Smooth muscle cell (in vitro differentiated cells): ENCODE results near the gene GRIA4. TPM values are rescaled to one million over a fixed set of nuclear protein-coding genes. Genes with fewer than 3 reads are reported as not detected.

Experiments
- DNase-seq: peaks from one replicate; lab custom pipeline; 2025; ENCODE audit not compliant: unreplicated experiment; lab: John Stamatoyannopoulos, UW
- H2AFZ ChIP-seq: fragments of 200-600 bp; sonication (generic); 2 replicates; pipeline ENCODE4 v1.6.0; 2016; ENCODE audit warnings: antibody characterized with exemption, low read depth, mild to moderate bottlenecking
- H3F3A ChIP-seq: fragments of 200-600 bp; sonication (generic); 2 replicates; pipeline ENCODE4 v1.6.0; 2017; ENCODE audit warnings: antibody characterized with exemption, low read depth
- H3K27ac ChIP-seq: fragments of 200-600 bp; sonication (generic); 2 replicates; pipeline ENCODE4 v1.5.1; 2016; ENCODE audit warnings: low read depth, mild to moderate bottlenecking
- H3K27me3 ChIP-seq: fragments of 200-600 bp; sonication (generic); 2 replicates; pipeline ENCODE4 v1.6.1; 2016; ENCODE audit warnings: low read depth, mild to moderate bottlenecking
- H3K36me3 ChIP-seq: fragments of 200-600 bp; sonication (generic); 2 replicates; pipeline ENCODE4 v1.5.1; 2016; ENCODE audit warnings: low read depth
- H3K4me1 ChIP-seq: fragments of 200-600 bp; sonication (generic); 2 replicates; pipeline ENCODE4 v1.5.1; 2016; ENCODE audit warnings: low read depth
- H3K4me2 ChIP-seq: fragments of 200-600 bp; sonication (generic); 2 replicates; pipeline ENCODE4 v1.6.0; 2016; ENCODE audit warnings: mild to moderate bottlenecking
- H3K4me3 ChIP-seq: fragments of 200-600 bp; sonication (generic); 2 replicates; pipeline ENCODE4 v1.5.1; 2016; ENCODE audit warnings: mild to moderate bottlenecking
- H3K79me2 ChIP-seq: fragments of 200-600 bp; sonication (generic); 2 replicates; pipeline ENCODE4 v1.6.0; 2016; ENCODE audit warnings: low read depth, mild to moderate bottlenecking
- H3K9ac ChIP-seq: fragments of 200-600 bp; sonication (generic); 2 replicates; pipeline ENCODE4 v1.6.0; 2016; ENCODE audit warnings: low read depth
- H3K9me3 ChIP-seq: fragments of 200-600 bp; sonication (generic); replicated peaks from 2 replicates; pipeline ENCODE4 v1.5.1; 2016; ENCODE audit warnings: low read depth
- H4K20me1 ChIP-seq: fragments of 200-600 bp; sonication (generic); 2 replicates; pipeline ENCODE4 v1.6.0; 2016; ENCODE audit warnings: low read depth
- WGBS: methylation state at CpG from one replicate; pipeline ENCODE4 v1.1.7; 2016; ENCODE audit warnings: low lambda C conversion rate; 5-methylcytosine and 5-hydroxymethylcytosine counted together
- polyA plus RNA-seq: library from polyadenylated mRNA; unstranded; fragments of >200 nt; fragmentation: Nextera tagmentation; extraction: Ambion mirVana; gene quantifications from 2 replicates; pipeline ENCODE4 v1.2.1, GENCODE V29; 2016
- total RNA-seq: library from RNA; depleted of rRNA; stranded (reverse); fragments of >200 nt; gene quantifications from 2 replicates; pipeline ENCODE4 v1.2.3, GENCODE V29; 2014
- TF ChIP-seq, protein P1 (sequence below): fragments of 200-600 bp; sonication (generic); IDR thresholded peaks from 2 replicates; pipeline ENCODE4 v1.5.1; 2017; ENCODE audit warnings: borderline replicate concordance, mild to moderate bottlenecking, antibody characterized with exemption; ENCODE audit not compliant: insufficient read depth, poor library complexity, severe bottlenecking

The GRIA4 gene
- total and polyA plus RNA-seq, 2 experiments from 2014 or later: 3.1 TPM; not detected in 1

DNA sequence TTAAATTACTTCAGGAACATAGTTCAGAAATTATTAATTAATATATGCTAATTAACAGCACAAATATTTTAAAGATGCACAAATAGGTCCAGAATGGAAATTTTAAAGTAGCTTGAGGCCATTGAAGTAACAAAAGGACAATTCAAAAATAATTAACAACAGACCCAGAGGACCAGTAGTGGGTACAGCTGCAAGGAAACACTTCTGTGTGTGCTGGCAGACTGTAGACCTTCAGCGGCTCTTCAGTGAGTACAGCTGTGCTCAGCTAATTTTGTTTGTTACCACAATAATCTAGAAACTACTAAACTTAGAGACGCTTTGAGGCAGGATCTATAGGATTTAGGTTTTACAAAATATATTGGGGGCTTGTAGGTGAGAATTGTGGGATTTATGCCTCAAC lies 103.8 kb downstream of the GRIA4 start:
- no peak overlapping the region for H3K9ac ChIP-seq
- no peak for DNase-seq
- H3F3A ChIP-seq: no peaks in the 10 kb centered on the region
- H3K27ac ChIP-seq: no peak overlapping the region
- 85% methylated on average over 2 of the region's 2 CpGs for WGBS
- TF ChIP-seq, protein P1, sequence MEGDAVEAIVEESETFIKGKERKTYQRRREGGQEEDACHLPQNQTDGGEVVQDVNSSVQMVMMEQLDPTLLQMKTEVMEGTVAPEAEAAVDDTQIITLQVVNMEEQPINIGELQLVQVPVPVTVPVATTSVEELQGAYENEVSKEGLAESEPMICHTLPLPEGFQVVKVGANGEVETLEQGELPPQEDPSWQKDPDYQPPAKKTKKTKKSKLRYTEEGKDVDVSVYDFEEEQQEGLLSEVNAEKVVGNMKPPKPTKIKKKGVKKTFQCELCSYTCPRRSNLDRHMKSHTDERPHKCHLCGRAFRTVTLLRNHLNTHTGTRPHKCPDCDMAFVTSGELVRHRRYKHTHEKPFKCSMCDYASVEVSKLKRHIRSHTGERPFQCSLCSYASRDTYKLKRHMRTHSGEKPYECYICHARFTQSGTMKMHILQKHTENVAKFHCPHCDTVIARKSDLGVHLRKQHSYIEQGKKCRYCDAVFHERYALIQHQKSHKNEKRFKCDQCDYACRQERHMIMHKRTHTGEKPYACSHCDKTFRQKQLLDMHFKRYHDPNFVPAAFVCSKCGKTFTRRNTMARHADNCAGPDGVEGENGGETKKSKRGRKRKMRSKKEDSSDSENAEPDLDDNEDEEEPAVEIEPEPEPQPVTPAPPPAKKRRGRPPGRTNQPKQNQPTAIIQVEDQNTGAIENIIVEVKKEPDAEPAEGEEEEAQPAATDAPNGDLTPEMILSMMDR: no peak
- no peak overlapping the region for H2AFZ ChIP-seq
- H3K36me3 ChIP-seq: no peaks in the 10 kb centered on the region
- no peak overlapping the region for H3K4me2 ChIP-seq
- no peak overlapping the region for H3K4me3 ChIP-seq
- no peaks in the 10 kb centered on the region for H3K79me2 ChIP-seq
- H3K27me3 ChIP-seq: no peaks in the 10 kb centered on the region
- no peaks in the 10 kb centered on the region for H3K9me3 ChIP-seq
- H3K4me1 ChIP-seq: no peaks in the 10 kb centered on the region
- no peaks in the 10 kb centered on the region for H4K20me1 ChIP-seq

DNA sequence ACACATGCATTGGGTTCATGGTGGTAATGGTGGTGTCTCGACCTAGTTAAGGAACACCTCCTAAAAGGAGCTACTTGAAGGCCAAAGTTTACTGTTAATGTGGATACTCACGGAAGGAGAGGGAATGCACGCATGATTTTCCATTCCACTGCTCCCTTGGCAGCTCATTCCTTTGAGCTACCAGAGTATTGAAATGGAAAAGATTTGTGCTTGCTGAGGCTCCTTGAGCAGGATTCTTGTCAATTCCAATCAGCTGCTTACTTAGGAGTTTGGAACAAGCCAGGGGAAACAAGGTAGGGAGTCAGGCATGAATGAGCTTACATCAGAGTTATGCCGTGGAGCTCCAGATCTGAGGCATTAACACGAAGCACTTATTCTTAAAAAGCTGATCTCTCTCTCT lies 108.8 kb downstream of the GRIA4 start:
- no peak for DNase-seq
- H3K4me3 ChIP-seq: no peak overlapping the region
- 75% methylated on average over 5 of the region's 5 CpGs for WGBS
- H3K27me3 ChIP-seq: no peaks in the 10 kb centered on the region
- no peaks in the 10 kb centered on the region for H3F3A ChIP-seq
- no peaks in the 10 kb centered on the region for H3K9me3 ChIP-seq
- H3K4me1 ChIP-seq: no peaks in the 10 kb centered on the region
- H3K9ac ChIP-seq: no peak overlapping the region
- H3K27ac ChIP-seq: no peak overlapping the region
- H4K20me1 ChIP-seq: no peaks in the 10 kb centered on the region
- H3K79me2 ChIP-seq: no peaks in the 10 kb centered on the region
- no peak overlapping the region for H3K4me2 ChIP-seq
- TF ChIP-seq, protein P1: no peak
- no peak overlapping the region for H2AFZ ChIP-seq
- H3K36me3 ChIP-seq: no peaks in the 10 kb centered on the region

DNA sequence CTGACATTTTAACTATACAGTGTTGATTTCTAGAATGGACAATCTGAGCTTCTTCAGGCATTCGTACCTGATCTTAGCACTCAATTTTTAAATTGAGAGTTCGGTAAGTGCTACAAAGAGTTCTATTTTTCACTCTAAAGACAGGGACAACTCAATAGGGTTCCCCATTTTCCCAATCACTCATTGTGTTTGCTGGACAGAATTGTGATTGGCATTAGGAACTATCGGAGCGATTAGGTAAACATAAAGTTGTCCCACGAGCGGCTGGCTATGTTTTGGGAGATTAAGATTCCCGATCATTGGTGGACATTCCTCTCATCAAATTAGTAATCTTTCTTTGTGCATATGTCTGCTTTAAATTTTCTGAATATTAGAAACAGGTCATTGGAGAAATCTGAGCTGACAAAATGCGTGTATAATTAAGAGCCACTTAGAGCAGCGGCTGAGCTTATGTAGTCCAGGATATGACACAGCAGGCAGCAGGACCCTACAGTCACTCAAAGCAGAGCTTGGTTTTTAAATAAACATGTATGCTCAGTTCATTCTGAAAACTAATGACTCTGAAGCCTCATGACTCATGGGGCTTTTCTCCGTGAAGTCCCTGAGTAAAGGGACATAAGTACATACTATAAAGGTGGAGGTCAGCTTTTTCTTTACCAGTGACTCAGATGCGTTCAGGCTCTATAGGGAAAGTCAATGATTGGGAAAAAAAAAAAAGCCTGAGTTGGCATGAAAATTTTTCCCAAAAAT lies 109.4 kb downstream of the GRIA4 start:
- H2AFZ ChIP-seq: no peak overlapping the region
- H3K4me2 ChIP-seq: peak overlapping the region; percentile 44
- no peaks in the 10 kb centered on the region for H3K4me1 ChIP-seq
- H3K27ac ChIP-seq: peak overlapping the region; percentile 52
- DNase-seq: no peak
- H3F3A ChIP-seq: no peaks in the 10 kb centered on the region
- 68% methylated on average over 11 of the region's 11 CpGs for WGBS
- H3K27me3 ChIP-seq: no peaks in the 10 kb centered on the region
- no peak overlapping the region for H3K4me3 ChIP-seq
- no peaks in the 10 kb centered on the region for H3K36me3 ChIP-seq
- no peaks in the 10 kb centered on the region for H4K20me1 ChIP-seq
- no peaks in the 10 kb centered on the region for H3K9me3 ChIP-seq
- TF ChIP-seq, protein P1: no peak
- H3K9ac ChIP-seq: peak overlapping the region; percentile 25
- H3K79me2 ChIP-seq: no peaks in the 10 kb centered on the region

DNA sequence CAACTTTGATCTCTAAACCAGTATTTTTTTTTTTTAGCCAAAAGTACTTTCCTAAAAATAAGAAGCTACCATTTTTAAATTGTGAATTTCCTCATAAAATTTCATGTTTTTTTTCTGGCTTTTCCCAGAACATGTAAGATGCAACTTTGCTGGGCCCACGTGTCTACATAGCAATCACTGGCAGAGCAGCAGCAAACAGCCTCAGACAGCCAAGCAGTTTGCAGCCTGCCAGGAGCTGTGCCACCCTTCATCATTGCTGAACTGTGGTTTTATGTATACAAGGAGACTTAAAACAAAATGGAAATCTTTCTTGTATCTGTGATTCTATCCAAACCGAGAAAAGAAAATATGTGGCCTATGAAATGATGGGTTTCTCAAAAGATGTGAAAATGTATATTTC lies 110.2 kb downstream of the GRIA4 start:
- H3K36me3 ChIP-seq: no peaks in the 10 kb centered on the region
- no peak overlapping the region for H3K4me2 ChIP-seq
- no peaks in the 10 kb centered on the region for H3K9me3 ChIP-seq
- peak overlapping the region; percentile 52 for H3K27ac ChIP-seq
- H3K4me1 ChIP-seq: no peaks in the 10 kb centered on the region
- no peaks in the 10 kb centered on the region for H3K27me3 ChIP-seq
- TF ChIP-seq, protein P1: no peak
- WGBS: 86% methylated on average over 2 of the region's 2 CpGs
- H3K79me2 ChIP-seq: no peaks in the 10 kb centered on the region
- no peaks in the 10 kb centered on the region for H4K20me1 ChIP-seq
- DNase-seq: no peak
- no peak overlapping the region for H3K9ac ChIP-seq
- no peak overlapping the region for H2AFZ ChIP-seq
- no peak overlapping the region for H3K4me3 ChIP-seq
- H3F3A ChIP-seq: no peaks in the 10 kb centered on the region
